Measurements from ENCODE around the gene P2RY6.
A peak's percentile ranks its signal among the peaks of the same experiment; 100 is the strongest.

GRCh38 chr11:73295241-73295995 lies 23.3 kb downstream of the P2RY6 start:
- TF ChIP-seq CEBPB (IDR thresholded peaks at IDR 0.05) (no peak), RAD21 (IDR thresholded peaks at IDR 0.05; ENCODE audit: low read depth) (peak; percentile 78), CREB1 (IDR thresholded peaks at IDR 0.05; ENCODE audit: low read depth) (no peak), TAF1 (IDR thresholded peaks at IDR 0.05; ENCODE audit: low read depth) (no peak), YY1 (IDR thresholded peaks at IDR 0.05; ENCODE audit: low read depth) (no peak), EP300 (IDR thresholded peaks at IDR 0.05; ENCODE audit: borderline replicate concordance) (no peak)

Data from Ishikawa (cell line).